CD4-positive, alpha-beta T cell treated with Interleukin-6 at 100 ng/mL for 8 hours (primary cell): ENCODE data around the gene GRAMD2B.
"Not testable (repeated sequence)": the region's sequence is repeated elsewhere in the genome, so short reads cannot be mapped to it uniquely, and the experiment has no call there.

Experiments used
- DNase-seq: peaks from one replicate; pipeline ENCODE4 v3.0.0-alpha.2; 2020; ENCODE audit warnings: mixed read lengths, low spot score

The GRAMD2B gene

GRCh38 chr5:126410623-126411022, 12.6 kb upstream of the GRAMD2B start:
- DNase-seq: no peak

- DNase-seq: no peak
These were observed 9.4 kb upstream of the GRAMD2B start for GRCh38 chr5:126413856-126414255.

GRCh38 chr5:126414874-126415502, 8.2 kb upstream of the GRAMD2B start:
- DNase-seq: no peak

- DNase-seq: no peak
These were observed 7.4 kb upstream of the GRAMD2B start for GRCh38 chr5:126415789-126416188.

GRCh38 chr5:126416266-126416925, 6.8 kb upstream of the GRAMD2B start:
- no peak for DNase-seq

- DNase-seq: no peak
These were observed 6.0 kb upstream of the GRAMD2B start for GRCh38 chr5:126417178-126417577.

GRCh38 chr5:126419102-126419501, 4.1 kb upstream of the GRAMD2B start:
- DNase-seq: no peak

- no peak for DNase-seq
These were observed 5.2 kb downstream of the GRAMD2B start for GRCh38 chr5:126428421-126428820.

GRCh38 chr5:126430631-126431030, 7.4 kb downstream of the GRAMD2B start:
- DNase-seq: no peak

GRCh38 chr5:126433701-126434100, 10.5 kb downstream of the GRAMD2B start:
- DNase-seq: no peak

GRCh38 chr5:126435261-126435660, 12.1 kb downstream of the GRAMD2B start:
- no peak for DNase-seq

- no peak for DNase-seq
These were observed 12.5 kb downstream of the GRAMD2B start for GRCh38 chr5:126435714-126436113.

GRCh38 chr5:126437721-126438120, 14.5 kb downstream of the GRAMD2B start:
- no peak for DNase-seq

- DNase-seq: no peak
These were observed 15.1 kb downstream of the GRAMD2B start for GRCh38 chr5:126438267-126438666.

GRCh38 chr5:126438868-126439267, 15.7 kb downstream of the GRAMD2B start:
- no peak for DNase-seq

- DNase-seq: not testable (repeated sequence)
These were observed 16.5 kb downstream of the GRAMD2B start for GRCh38 chr5:126439724-126440123.

GRCh38 chr5:126441230-126441629, 18.0 kb downstream of the GRAMD2B start:
- DNase-seq: no peak

- DNase-seq: no peak
These were observed 20.2 kb downstream of the GRAMD2B start for GRCh38 chr5:126443374-126443851.

- DNase-seq: no peak
These were observed 20.9 kb downstream of the GRAMD2B start for GRCh38 chr5:126444137-126444536.

- DNase-seq: no peak
These were observed 22.4 kb downstream of the GRAMD2B start for GRCh38 chr5:126445502-126446174.

GRCh38 chr5:126446498-126447224, 23.5 kb downstream of the GRAMD2B start:
- peak; percentile 11 for DNase-seq

GRCh38 chr5:126448720-126449119, 25.5 kb downstream of the GRAMD2B start:
- DNase-seq: no peak
